ENCODE results near the gene TRIM50.
"Not testable (repeated sequence)": the region's sequence is repeated elsewhere in the genome, so short reads cannot be mapped to it uniquely, and the experiment has no call there.

TRIM50 gene

GRCh38 chr7:73327922-73328321 lies at the start of gene TRIM50, which contains the start of gene FKBP6:
TSS of gene TRIM50 (minus strand) at chr7:73328082. CDS start at chr7:73324787, 3,295 bp downstream.
TSS of gene FKBP6 (plus strand) at chr7:73328161. CDS start at chr7:73328429, 268 bp downstream.
- DNase-seq, result not testable (repeated sequence)

GRCh38 chr7:73376671-73377412 lies 49.0 kb upstream of the TRIM50 start:
- DNase-seq, result no peak

- DNase-seq, result not testable (repeated sequence)
Measured at GRCh38 chr7:73376262-73376661, 48.4 kb upstream of the TRIM50 start.

GRCh38 chr7:73373741-73374140 lies 45.9 kb upstream of the TRIM50 start:
- no peak for DNase-seq

- peak in 2 of 56 donors; percentile 10 to 14 for DNase-seq
Measured at GRCh38 chr7:73369622-73370021, 41.7 kb upstream of the TRIM50 start.

GRCh38 chr7:73369009-73369408 lies 41.1 kb upstream of the TRIM50 start:
- no peak for DNase-seq

- no peak for DNase-seq
Measured at GRCh38 chr7:73366990-73367389, 39.1 kb upstream of the TRIM50 start.

GRCh38 chr7:73366127-73366526 lies 38.2 kb upstream of the TRIM50 start:
- no peak for DNase-seq

GRCh38 chr7:73364006-73364728 lies 36.3 kb upstream of the TRIM50 start:
- DNase-seq, result peak in 10 of 56 donors; percentile 7 to 49 (median 20)

GRCh38 chr7:73363225-73364005 lies 35.5 kb upstream of the TRIM50 start:
- DNase-seq, result no peak

- DNase-seq, result not testable (repeated sequence)
Measured at GRCh38 chr7:73360590-73360989, 32.7 kb upstream of the TRIM50 start.

GRCh38 chr7:73359746-73360375 lies 32.0 kb upstream of the TRIM50 start:
- DNase-seq, result no peak

- no peak for DNase-seq
Measured at GRCh38 chr7:73359306-73359705, 31.4 kb upstream of the TRIM50 start.

- peak in 1 of 56 donors; percentile 39 for DNase-seq
Measured at GRCh38 chr7:73358590-73359275, 30.9 kb upstream of the TRIM50 start.

- DNase-seq, result no peak
Measured at GRCh38 chr7:73356159-73356558, 28.3 kb upstream of the TRIM50 start.

GRCh38 chr7:73354821-73355220 lies 26.9 kb upstream of the TRIM50 start:
- no peak for DNase-seq

- DNase-seq, result no peak
Measured at GRCh38 chr7:73354196-73354595, 26.3 kb upstream of the TRIM50 start.

GRCh38 chr7:73353243-73353642 lies 25.4 kb upstream of the TRIM50 start:
- no peak for DNase-seq

GRCh38 chr7:73352784-73353183 lies 24.9 kb upstream of the TRIM50 start:
- no peak for DNase-seq

- DNase-seq, result no peak
Measured at GRCh38 chr7:73351447-73352167, 23.7 kb upstream of the TRIM50 start.

Measured in nucleus accumbens (tissue), 56 donors.